GM12878 (cell line): ENCODE measurements around the gene ABL1.

Experiments
- CTCF ChIP-seq, 3 experiments: IDR thresholded peaks in 2 of 3; conservative IDR thresholded peaks in 1 of 3; 2 replicates each; pipeline ENCODE4 v1.5.1; 2011; ENCODE audit warnings: low read depth in 3 of 3, low read length in 3 of 3, mild to moderate bottlenecking in 3 of 3, control low read depth in 2 of 3, moderate library complexity in 2 of 3, inconsistent platforms in 1 of 3, mixed read lengths in 1 of 3; ENCODE audit not compliant: control insufficient read depth in 2 of 3, insufficient read depth in 1 of 3; ENCODE audit errors: extremely low read depth in 1 of 3
- GABPA ChIP-seq: IDR thresholded peaks from 2 replicates; pipeline ENCODE4 v1.6.1; 2014; ENCODE audit warnings: antibody characterized with exemption, low read depth, mild to moderate bottlenecking, inconsistent platforms

DNA sequence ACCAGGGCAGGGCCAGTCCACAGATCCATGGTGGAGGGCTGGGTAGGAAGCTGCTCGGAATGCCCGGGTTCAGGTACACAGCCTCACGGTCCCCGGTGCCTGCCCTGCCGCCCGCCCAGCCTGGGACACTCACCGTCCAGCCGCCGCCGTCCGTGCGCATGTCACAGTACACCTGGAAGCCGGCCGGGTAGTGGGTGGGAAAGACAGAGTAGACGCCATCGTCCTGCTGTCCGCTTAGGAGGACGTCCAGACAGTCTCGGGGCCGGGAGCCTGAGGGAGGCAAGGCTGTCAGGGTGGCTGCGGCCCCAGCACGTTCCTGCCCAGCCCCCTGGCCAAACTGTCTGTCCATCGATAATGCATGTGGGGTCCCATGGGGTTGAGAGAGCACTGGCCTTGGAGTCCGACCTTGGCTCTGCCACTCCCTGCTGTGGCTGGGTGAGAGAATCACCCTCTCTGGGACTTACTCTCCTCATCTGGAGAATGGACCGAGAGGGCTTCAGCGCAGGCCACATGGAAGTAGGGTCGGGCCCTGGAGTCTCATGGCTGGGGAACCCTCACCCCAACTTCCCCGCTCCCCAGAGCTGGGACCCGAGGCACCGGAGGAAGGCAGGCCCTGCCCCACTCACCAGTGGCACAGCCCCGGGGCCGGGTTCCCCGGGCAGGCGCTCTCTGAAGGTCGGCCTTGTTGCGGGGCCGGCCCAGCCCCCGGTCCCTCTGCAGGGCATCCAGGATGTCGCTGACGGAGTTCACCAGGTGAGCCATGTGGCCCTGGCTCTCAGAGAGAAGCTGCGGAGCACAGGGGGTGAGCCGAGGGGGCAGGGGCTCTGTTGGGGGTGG is 88.8 kb downstream of the ABL1 start:
- TF ChIP-seq CTCF (IDR thresholded peaks at IDR 0.05 in 2 of 3, conservative IDR thresholded peaks at IDR 0.05 in 1 of 3; ENCODE audit: control insufficient read depth in 2 of 3, extremely low read depth in 1 of 3, insufficient read depth in 1 of 3, low read depth in 3 of 3, low read length in 3 of 3), result no peak
- TF ChIP-seq GABPA, result no peak
